HCT116 (cell line): Measurements from ENCODE around the gene IMMP2L. TPM values are rescaled to one million over a fixed set of nuclear protein-coding genes. Genes with fewer than 3 reads are reported as not detected.

Source experiments
- ATAC-seq: fragments of 200-7000 bp; cut with Tn5 transposase; 2 replicates; pipeline ENCODE4 v1.9.1; 2020; ENCODE audit warnings: mild to moderate bottlenecking, moderate library complexity
- BruUV-seq: library from RNA; stranded (reverse); fragments of 400-500 nt; replicated peaks from 2 replicates; lab custom pipeline; 2021; lab: Mats Ljungman, UMichigan
- CTCF ChIA-PET: fragments of 300-600 bp; sonication (Branson Sonifier 250); formaldehyde crosslinking; loops from one replicate; lab custom pipeline; 2021; ENCODE audit warnings: antibody characterized with exemption; lab: Charles Lee
- POLR2A ChIA-PET: fragments of 300-600, 350-600 bp; sonication (Branson Sonifier 250); formaldehyde crosslinking; loops from one replicate; lab custom pipeline; 2021; ENCODE audit warnings: antibody characterized with exemption; lab: Charles Lee
- RAD21 ChIA-PET, 2 experiments: fragments of 300-600 bp; sonication (Branson Sonifier 250); formaldehyde crosslinking; loops; one replicate each; lab custom pipeline; 2023; ENCODE audit warnings: low total read pairs in 2 of 2; ENCODE audit not compliant: uncharacterized antibody in 2 of 2, unreplicated experiment in 2 of 2, low non-redundant PET in 1 of 2; lab: Charles Lee
- DNase-seq: peaks from one replicate; pipeline ENCODE4 v3.0.0-alpha.2; 2010; ENCODE audit warnings: low read depth, low spot score
- H2AFZ ChIP-seq: fragments of 200-600 bp; shearing (Covaris generic), sonication (generic); 2 replicates; pipeline ENCODE4 v1.6.1; 2017; ENCODE audit warnings: low read depth, mixed run types, mixed read lengths, antibody characterized with exemption, low read length; ENCODE audit not compliant: poor library complexity, severe bottlenecking
- H3K27ac ChIP-seq: 2 replicates; pipeline ENCODE4 v1.5.1; 2012; ENCODE audit warnings: low read depth, low read length
- H3K27me3 ChIP-seq: fragments of 200-600 bp; sonication (generic); 2 replicates; pipeline ENCODE4 v1.6.1; 2016; ENCODE audit warnings: mixed run types, low read length, mixed read lengths; ENCODE audit not compliant: insufficient read depth
- H3K36me3 ChIP-seq, 2 experiments: fragments of 200-500 bp in 1 of 2; fragments of 200-600 bp in 1 of 2; sonication (Bioruptor generic) in 1 of 2; sonication (generic) in 1 of 2; 2 replicates each; pipeline versions ENCODE4 v1.5.1 to v1.6.1; 2014 to 2016; ENCODE audit warnings: low read length in 2 of 2, inconsistent platforms in 1 of 2, mixed read lengths in 1 of 2, mixed run types in 1 of 2; ENCODE audit not compliant: insufficient read depth in 2 of 2, control insufficient read depth in 1 of 2
- H3K4me1 ChIP-seq, 2 experiments: fragments of 200-600 bp in 1 of 2; sonication (generic) in 1 of 2; 2 replicates each; pipeline versions ENCODE4 v1.5.1 to v1.6.1; 2012 to 2017; ENCODE audit warnings: low read length in 2 of 2, inconsistent platforms in 1 of 2, mild to moderate bottlenecking in 1 of 2, mixed read lengths in 1 of 2, mixed run types in 1 of 2, moderate library complexity in 1 of 2; ENCODE audit not compliant: insufficient read depth in 2 of 2, control insufficient read depth in 1 of 2
- H3K4me2 ChIP-seq: fragments of 200-600 bp; sonication (generic); 2 replicates; pipeline ENCODE4 v1.6.1; 2017; ENCODE audit warnings: mixed run types, low read length, mixed read lengths
- H3K4me3 ChIP-seq, 2 experiments: fragments of 200-600 bp in 1 of 2; sonication (generic) in 1 of 2; replicated peaks in 1 of 2; 2 replicates each; pipeline ENCODE4 v1.5.1; 2011 to 2016; ENCODE audit warnings: low read length in 2 of 2, control low read depth in 1 of 2, low read depth in 1 of 2, mild to moderate bottlenecking in 1 of 2, mixed read lengths in 1 of 2, mixed run types in 1 of 2
- H3K79me2 ChIP-seq: fragments of 200-600 bp; sonication (generic); 2 replicates; pipeline ENCODE4 v1.6.1; 2017; ENCODE audit warnings: mild to moderate bottlenecking, mixed run types, low read length, moderate library complexity, mixed read lengths; ENCODE audit not compliant: insufficient read depth
- H3K9ac ChIP-seq: fragments of 200-600 bp; sonication (generic); 2 replicates; pipeline ENCODE4 v1.6.1; 2016; ENCODE audit warnings: low read length, mixed read lengths
- H3K9me2 ChIP-seq: fragments of 200-600 bp; sonication (generic), shearing (Covaris generic); 2 replicates; pipeline ENCODE4 v1.6.1; 2017; ENCODE audit warnings: mixed run types, mild to moderate bottlenecking, moderate library complexity; ENCODE audit not compliant: insufficient read depth
- H3K9me3 ChIP-seq, 2 experiments: fragments of 200-500 bp in 1 of 2; fragments of 200-600 bp in 1 of 2; sonication (Bioruptor generic) in 1 of 2; sonication (generic) in 1 of 2; 2 replicates each; pipeline ENCODE4 v1.6.1; 2014 to 2017; ENCODE audit warnings: low read length in 2 of 2, mixed read lengths in 2 of 2, inconsistent platforms in 1 of 2, low read depth in 1 of 2, mild to moderate bottlenecking in 1 of 2, mixed run types in 1 of 2, moderate library complexity in 1 of 2; ENCODE audit not compliant: control insufficient read depth in 1 of 2, insufficient read depth in 1 of 2
- H4K20me1 ChIP-seq: fragments of 200-600 bp; sonication (generic), shearing (Covaris generic); 2 replicates; pipeline ENCODE4 v1.6.1; 2017; ENCODE audit warnings: mixed run types, mild to moderate bottlenecking, moderate library complexity; ENCODE audit not compliant: insufficient read depth
- CTCF ChIP-seq, 3 experiments: fragments of 200-600 bp in 1 of 3; sonication (generic) in 1 of 3; IDR thresholded peaks in 2 of 3; conservative IDR thresholded peaks in 1 of 3; 2 replicates each; pipeline ENCODE4 v1.5.1; 2012 to 2017; ENCODE audit warnings: low read depth in 2 of 3, low read length in 2 of 3, antibody characterized with exemption in 1 of 3, borderline replicate concordance in 1 of 3, control low read depth in 1 of 3, mild to moderate bottlenecking in 1 of 3, mixed read lengths in 1 of 3, mixed run types in 1 of 3, moderate library complexity in 1 of 3; ENCODE audit not compliant: insufficient read depth in 1 of 3
- ELF1 ChIP-seq: IDR thresholded peaks from 2 replicates; pipeline ENCODE4 v1.6.1; 2012; ENCODE audit warnings: low read depth, borderline replicate concordance
- JUND ChIP-seq: IDR thresholded peaks from 2 replicates; pipeline ENCODE4 v1.6.1; 2012
- POLR2AphosphoS5 ChIP-seq: IDR thresholded peaks from 2 replicates; pipeline ENCODE4 v1.6.1; 2011; ENCODE audit warnings: mild to moderate bottlenecking, low read depth, low read length, moderate library complexity
- SRF ChIP-seq: IDR thresholded peaks from 2 replicates; pipeline ENCODE4 v1.6.1; 2012; ENCODE audit warnings: low read depth
- ZBTB33 ChIP-seq: IDR thresholded peaks from 2 replicates; pipeline ENCODE4 v1.6.1; 2011; ENCODE audit warnings: mild to moderate bottlenecking, low read length, moderate library complexity; ENCODE audit not compliant: insufficient replicate concordance; ENCODE audit errors: extremely low read depth
- intact Hi-C: fragments of 100-400 bp; cut with micrococcal nuclease; formaldehyde crosslinking; loops from 2 replicates; pipeline ENCODE4 v1.10.0; 2022
- total RNA-seq: library from RNA; stranded (reverse); gene quantifications from one replicate; pipeline ENCODE4 v1.2.1, GENCODE V29; 2021; ENCODE audit not compliant: unreplicated experiment

Gene IMMP2L
- total RNA-seq, 1 experiment from 2014 or later: 21.1 TPM

GRCh38 chr7:110973196-110973990, 588.9 kb downstream of the IMMP2L start:
- no TSS peak for BruUV-seq
- Histone ChIP-seq H3K4me1 (no peaks in the 10 kb centered on the region), H3K4me2 (no peak overlapping the region), H3K27ac (no peak overlapping the region), H3K4me3 (no peak overlapping the region), H3K79me2 (no peaks in the 10 kb centered on the region), H3K9me2 (no peaks in the 10 kb centered on the region), H3K9me3 (no peaks in the 10 kb centered on the region), H3K27me3 (no peaks in the 10 kb centered on the region), H3K36me3 (no peaks in the 10 kb centered on the region), H2AFZ (no peak overlapping the region), H4K20me1 (no peaks in the 10 kb centered on the region), H3K9ac (no peak overlapping the region)
- DNase-seq: no peak
- intact Hi-C loops: loop anchor here (10.0 kb wide), 1 partner anchor 289 kb away; no protein-coding TSS in a partner anchor
- ChIA-PET POLR2A (no interaction called here), CTCF (no interaction called here), RAD21 (no interaction called here)
- TF ChIP-seq CTCF (IDR thresholded peaks at IDR 0.05 in 2 of 3, conservative IDR thresholded peaks at IDR 0.05 in 1 of 3; ENCODE audit: borderline replicate concordance in 1 of 3, insufficient read depth in 1 of 3, low read depth in 2 of 3, low read length in 2 of 3) (no peak), ZBTB33 (no peak), JUND (no peak), SRF (no peak), ELF1 (no peak), POLR2AphosphoS5 (no peak)
- no peak for ATAC-seq
